ENCODE measurements around the gene ANKHD1.

DNA sequence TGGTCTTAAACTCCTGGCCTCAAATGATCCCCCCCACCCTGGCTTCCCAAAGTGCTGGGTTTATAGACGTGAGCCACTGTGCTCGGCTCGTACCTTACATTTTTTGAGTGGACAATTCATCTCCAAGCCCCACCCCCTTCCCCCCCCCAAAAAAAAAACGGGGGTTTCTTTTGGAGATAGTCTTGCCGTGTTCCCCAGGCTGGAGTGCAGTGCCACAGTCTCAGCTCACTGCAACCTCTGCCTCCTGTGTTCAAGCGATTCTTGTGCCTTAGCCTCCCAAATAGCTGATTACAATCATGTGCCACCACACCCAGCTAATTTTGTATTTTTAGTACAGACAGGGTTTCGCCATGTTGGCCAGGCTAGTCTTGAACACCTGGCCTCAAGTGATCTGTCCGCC lies 31.3 kb downstream of the ANKHD1 start:
- TF ChIP-seq CTCF (IDR thresholded peaks at IDR 0.05): no peak
- no peak for TF ChIP-seq POLR2A (IDR thresholded peaks at IDR 0.05)
- TF ChIP-seq EP300 (IDR thresholded peaks at IDR 0.05): no peak
- TF ChIP-seq POLR2AphosphoS5 (IDR thresholded peaks at IDR 0.05): no peak
